Astrocyte of the cerebellum (primary cell): ENCODE data around the gene CTNNA2.

ENCODE experiments used
- DNase-seq: peaks from one replicate; pipeline ENCODE4 v3.0.0-alpha.2; 2011; ENCODE audit warnings: low read depth
- H3K4me3 ChIP-seq: 2 replicates; pipeline ENCODE4 v1.5.1; 2011; ENCODE audit warnings: mild to moderate bottlenecking, low read depth, low read length, moderate library complexity
- in situ Hi-C: cut with HindIII; loops from 2 replicates; pipeline ENCODE4 v1.10.0; 2017; ENCODE audit warnings: low sequenced_read_pairs
- TF ChIP-seq, protein P1 (sequence below): IDR thresholded peaks from 2 replicates; pipeline ENCODE4 v1.5.1; 2012; ENCODE audit warnings: low read length, low read depth, moderate library complexity, mild to moderate bottlenecking; ENCODE audit errors: missing control alignments

The CTNNA2 gene

DNA sequence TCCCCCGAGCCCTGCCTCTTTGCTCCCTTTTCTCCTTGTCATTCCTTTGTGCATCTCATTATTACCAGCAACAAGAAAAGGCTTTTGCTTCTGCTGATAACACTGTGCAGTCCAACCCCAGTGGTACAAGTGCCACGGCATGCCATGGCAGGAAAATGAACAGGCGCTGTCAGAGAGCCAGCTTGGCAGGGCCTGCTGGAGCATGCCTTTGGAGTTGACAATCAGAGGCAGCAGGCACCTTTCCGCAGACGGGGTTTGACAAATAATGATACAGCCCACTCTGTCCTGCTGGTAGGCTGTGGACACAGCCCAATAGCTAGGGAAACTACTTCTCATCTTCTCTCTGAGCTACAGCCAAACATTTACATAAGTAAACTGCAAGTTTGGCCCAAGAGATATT, 1035.6 kb downstream of the CTNNA2 start:
- in situ Hi-C loops, result no loop called here
- no peak for DNase-seq
- TF ChIP-seq, protein P1, sequence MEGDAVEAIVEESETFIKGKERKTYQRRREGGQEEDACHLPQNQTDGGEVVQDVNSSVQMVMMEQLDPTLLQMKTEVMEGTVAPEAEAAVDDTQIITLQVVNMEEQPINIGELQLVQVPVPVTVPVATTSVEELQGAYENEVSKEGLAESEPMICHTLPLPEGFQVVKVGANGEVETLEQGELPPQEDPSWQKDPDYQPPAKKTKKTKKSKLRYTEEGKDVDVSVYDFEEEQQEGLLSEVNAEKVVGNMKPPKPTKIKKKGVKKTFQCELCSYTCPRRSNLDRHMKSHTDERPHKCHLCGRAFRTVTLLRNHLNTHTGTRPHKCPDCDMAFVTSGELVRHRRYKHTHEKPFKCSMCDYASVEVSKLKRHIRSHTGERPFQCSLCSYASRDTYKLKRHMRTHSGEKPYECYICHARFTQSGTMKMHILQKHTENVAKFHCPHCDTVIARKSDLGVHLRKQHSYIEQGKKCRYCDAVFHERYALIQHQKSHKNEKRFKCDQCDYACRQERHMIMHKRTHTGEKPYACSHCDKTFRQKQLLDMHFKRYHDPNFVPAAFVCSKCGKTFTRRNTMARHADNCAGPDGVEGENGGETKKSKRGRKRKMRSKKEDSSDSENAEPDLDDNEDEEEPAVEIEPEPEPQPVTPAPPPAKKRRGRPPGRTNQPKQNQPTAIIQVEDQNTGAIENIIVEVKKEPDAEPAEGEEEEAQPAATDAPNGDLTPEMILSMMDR, result no peak
- no peak overlapping the region for H3K4me3 ChIP-seq

DNA sequence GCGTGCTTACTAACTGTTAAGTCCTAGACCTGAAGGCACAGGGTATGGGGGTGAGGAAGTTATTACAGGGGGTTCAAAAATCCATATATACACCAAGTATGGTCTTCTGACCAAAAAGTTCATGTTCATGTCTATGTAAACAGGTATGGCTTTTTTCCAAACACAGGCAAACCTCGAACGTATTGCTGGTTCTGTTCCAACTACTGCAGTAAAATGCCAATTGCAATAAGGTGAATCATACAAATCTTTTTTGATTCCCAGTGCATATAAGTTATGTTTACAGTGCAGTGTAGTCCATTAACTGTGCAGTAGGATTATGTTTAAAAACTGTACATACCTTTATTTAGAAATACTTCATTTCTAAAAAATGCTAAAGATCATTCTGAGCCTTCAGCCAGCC, 1037.0 kb downstream of the CTNNA2 start:
- DNase-seq, result no peak
- in situ Hi-C loops, result no loop called here
- H3K4me3 ChIP-seq, result no peak overlapping the region
- TF ChIP-seq, protein P1, result no peak

DNA sequence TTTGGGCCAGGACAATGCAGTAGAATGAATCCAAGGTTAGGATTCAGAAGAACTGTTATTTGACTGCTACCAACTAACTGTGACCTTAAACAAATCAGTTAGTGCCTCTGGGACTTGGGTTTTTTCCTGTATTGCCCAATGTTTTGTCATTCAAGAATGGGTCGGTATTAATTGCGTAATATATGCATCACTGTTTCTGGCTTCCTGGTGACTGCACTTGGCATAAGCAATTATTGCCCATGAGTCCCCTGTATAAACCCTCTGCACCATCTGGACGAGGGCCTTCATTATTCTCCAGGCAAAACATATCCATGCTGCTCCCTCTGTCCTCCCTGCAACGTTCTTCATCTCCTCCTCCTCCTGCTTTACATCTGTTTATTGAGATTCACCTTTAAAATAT, 1047.5 kb downstream of the CTNNA2 start:
- DNase-seq, result no peak
- no peak overlapping the region for H3K4me3 ChIP-seq
- TF ChIP-seq, protein P1, result no peak
- in situ Hi-C loops, result no loop called here

DNA sequence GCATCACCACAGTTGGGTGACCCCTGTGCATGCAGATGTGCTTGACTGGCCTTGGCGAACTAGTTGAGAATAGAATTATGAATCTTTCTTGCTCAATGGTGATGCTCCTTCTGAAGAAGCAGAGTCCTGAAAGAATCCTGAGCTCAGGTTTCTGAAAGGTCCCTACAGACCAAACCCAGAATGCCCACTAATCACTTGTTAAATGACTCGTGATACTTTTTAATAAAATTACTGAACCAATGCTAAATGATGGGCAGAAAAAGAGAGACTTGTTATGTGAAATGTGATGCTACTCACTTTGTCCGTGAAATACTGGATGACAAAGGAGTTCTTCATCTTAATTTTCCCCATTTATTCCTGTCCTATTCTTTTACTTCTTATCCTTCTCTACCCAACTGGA, 1055.2 kb downstream of the CTNNA2 start:
- no peak for DNase-seq
- in situ Hi-C loops, result no loop called here
- H3K4me3 ChIP-seq, result no peak overlapping the region
- TF ChIP-seq, protein P1, result no peak

DNA sequence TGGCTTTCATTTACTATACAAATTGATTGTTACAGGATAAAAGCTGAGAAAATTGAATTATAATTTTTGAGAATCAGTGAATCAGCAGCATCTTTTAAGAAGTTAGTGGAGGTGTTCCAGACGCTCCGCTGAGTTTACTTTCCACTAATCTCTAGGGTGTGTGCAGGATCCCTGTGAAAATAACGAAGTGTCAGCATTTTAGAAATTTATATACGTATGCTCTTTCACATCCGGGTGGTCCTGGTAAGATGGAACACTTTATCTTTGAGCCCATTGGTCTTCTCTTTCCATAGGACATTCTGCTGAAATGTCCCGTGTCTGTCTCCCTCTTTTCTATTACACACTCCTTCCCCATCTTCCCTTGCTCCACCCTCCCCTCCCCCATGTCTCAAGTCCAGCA, 1060.3 kb downstream of the CTNNA2 start:
- no peak for DNase-seq
- no peak overlapping the region for H3K4me3 ChIP-seq
- TF ChIP-seq, protein P1, result no peak
- in situ Hi-C loops, result no loop called here

DNA sequence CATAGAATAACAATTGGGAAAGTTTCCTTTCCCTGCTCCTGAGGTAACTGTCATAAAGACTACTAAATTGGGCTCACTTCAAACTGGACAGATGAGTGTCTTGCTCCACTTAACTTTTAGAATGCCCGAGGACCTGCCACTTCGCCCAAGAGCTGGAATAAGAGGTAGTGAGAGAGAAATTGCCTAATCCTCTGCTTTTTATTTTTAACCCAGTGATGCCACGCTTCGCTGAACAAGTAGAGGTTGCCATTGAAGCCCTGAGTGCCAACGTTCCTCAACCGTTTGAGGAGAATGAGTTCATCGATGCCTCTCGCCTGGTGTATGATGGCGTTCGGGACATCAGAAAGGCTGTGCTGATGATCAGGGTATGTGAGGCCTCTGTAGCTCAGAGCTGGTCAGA, 1061.1 kb downstream of the CTNNA2 start:
- no peak for DNase-seq
- TF ChIP-seq, protein P1, result no peak
- no peak overlapping the region for H3K4me3 ChIP-seq
- in situ Hi-C loops, result no loop called here

DNA sequence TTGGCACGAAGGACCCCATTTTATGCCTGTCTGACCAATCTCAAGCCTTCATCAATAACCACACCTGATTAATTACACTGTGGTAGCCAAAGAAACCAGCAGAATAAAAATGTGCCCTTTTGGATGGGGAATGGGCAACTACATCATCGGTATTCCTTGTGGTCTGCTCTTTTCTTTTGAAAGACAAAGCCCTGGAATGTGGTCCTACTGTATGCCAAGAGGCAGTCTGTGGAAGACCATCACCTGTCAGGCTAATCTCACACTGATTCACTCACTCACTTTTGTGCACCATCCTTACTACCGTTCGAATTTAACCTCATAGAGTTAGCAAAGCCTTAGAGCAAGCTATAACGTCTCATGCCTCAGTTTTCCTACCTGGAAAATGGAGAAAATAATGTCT, 1066.9 kb downstream of the CTNNA2 start:
- in situ Hi-C loops, result loop anchor here (5.0 kb wide), 1 partner anchor 33 kb away; no protein-coding TSS in a partner anchor
- TF ChIP-seq, protein P1, result no peak
- no peak overlapping the region for H3K4me3 ChIP-seq
- no peak for DNase-seq
